Mesothelial cell of epicardium (in vitro differentiated cells): ENCODE results near the gene PFKP. TPM values are rescaled to one million over a fixed set of nuclear protein-coding genes. Genes with fewer than 3 reads are reported as not detected.

Experiments used
- DNase-seq, 2 experiments: peaks; one replicate each; pipeline ENCODE4 v3.0.0; 2021; ENCODE audit warnings: low spot score in 2 of 2; ENCODE audit not compliant: unreplicated experiment in 2 of 2
- H3K27ac Mint-ChIP-seq: 2 replicates; pipeline ENCODE4 v1.8.0; 2021; ENCODE audit warnings: mixed read lengths
- H3K27me3 Mint-ChIP-seq: 2 replicates; pipeline ENCODE4 v1.8.0; 2021; ENCODE audit warnings: low read depth, mixed read lengths
- H3K36me3 Mint-ChIP-seq: 2 replicates; pipeline ENCODE4 v1.8.0; 2021; ENCODE audit warnings: mixed read lengths
- H3K4me1 Mint-ChIP-seq: 2 replicates; pipeline ENCODE4 v1.8.0; 2021; ENCODE audit warnings: mixed read lengths
- H3K4me3 Mint-ChIP-seq: 2 replicates; pipeline ENCODE4 v1.8.0; 2021; ENCODE audit warnings: mild to moderate bottlenecking, moderate library complexity, mixed read lengths
- H3K9me3 Mint-ChIP-seq: 2 replicates; pipeline ENCODE4 v1.8.0; 2021; ENCODE audit warnings: mixed read lengths
- total RNA-seq: library from RNA; stranded (reverse); gene quantifications from 3 replicates; pipeline ENCODE4 v1.2.1, GENCODE V29; 2021
- TF ChIP-seq, protein P1 (sequence below): fragments of 200-600 bp; sonication (generic); IDR thresholded peaks from one replicate; pipeline ENCODE4 v1.5.0; 2021; ENCODE audit warnings: antibody characterized with exemption; ENCODE audit not compliant: unreplicated experiment

The PFKP gene
- total RNA-seq, 1 donor from 2014 or later, result 35.3 TPM

- Mint-ChIP-seq H3K9me3 (peaks cover 12% of the 10 kb centered on the region), H3K27ac (no peak overlapping the region), H3K36me3 (no peaks in the 10 kb centered on the region), H3K27me3 (peaks cover 9% of the 10 kb centered on the region), H3K4me3 (no peak overlapping the region), H3K4me1 (peaks cover 1% of the 10 kb centered on the region)
- DNase-seq, result no peak
- TF ChIP-seq, protein P1, sequence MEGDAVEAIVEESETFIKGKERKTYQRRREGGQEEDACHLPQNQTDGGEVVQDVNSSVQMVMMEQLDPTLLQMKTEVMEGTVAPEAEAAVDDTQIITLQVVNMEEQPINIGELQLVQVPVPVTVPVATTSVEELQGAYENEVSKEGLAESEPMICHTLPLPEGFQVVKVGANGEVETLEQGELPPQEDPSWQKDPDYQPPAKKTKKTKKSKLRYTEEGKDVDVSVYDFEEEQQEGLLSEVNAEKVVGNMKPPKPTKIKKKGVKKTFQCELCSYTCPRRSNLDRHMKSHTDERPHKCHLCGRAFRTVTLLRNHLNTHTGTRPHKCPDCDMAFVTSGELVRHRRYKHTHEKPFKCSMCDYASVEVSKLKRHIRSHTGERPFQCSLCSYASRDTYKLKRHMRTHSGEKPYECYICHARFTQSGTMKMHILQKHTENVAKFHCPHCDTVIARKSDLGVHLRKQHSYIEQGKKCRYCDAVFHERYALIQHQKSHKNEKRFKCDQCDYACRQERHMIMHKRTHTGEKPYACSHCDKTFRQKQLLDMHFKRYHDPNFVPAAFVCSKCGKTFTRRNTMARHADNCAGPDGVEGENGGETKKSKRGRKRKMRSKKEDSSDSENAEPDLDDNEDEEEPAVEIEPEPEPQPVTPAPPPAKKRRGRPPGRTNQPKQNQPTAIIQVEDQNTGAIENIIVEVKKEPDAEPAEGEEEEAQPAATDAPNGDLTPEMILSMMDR, result no peak
These were observed 27.3 kb upstream of the PFKP start for GRCh38 chr10:3040069-3040468.

DNA sequence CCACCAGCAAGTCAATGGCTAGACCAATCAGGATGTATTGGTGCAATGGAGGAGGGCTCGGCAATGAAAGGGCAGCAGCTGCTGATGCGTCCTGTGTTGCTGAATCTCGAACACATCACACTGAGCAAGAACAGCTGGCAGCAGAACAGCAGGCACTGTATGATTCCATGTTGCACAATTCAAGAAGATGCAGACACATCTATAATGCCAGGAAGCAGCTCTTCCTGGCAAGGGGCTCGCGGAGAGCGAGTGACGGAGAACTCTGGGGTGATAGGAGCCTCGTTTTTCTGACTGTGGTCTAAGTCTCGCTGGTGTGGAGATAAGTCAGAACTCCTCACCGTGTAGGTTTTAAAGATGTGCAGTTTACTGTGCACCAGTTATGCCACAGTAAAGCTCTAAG, 24.8 kb upstream of the PFKP start:
- Mint-ChIP-seq H3K4me1 (peaks cover 17% of the 10 kb centered on the region), H3K36me3 (no peaks in the 10 kb centered on the region), H3K27me3 (no peaks in the 10 kb centered on the region), H3K4me3 (no peak overlapping the region), H3K27ac (no peak overlapping the region), H3K9me3 (peaks cover 12% of the 10 kb centered on the region)
- DNase-seq, result no peak
- TF ChIP-seq, protein P1, result no peak

DNA sequence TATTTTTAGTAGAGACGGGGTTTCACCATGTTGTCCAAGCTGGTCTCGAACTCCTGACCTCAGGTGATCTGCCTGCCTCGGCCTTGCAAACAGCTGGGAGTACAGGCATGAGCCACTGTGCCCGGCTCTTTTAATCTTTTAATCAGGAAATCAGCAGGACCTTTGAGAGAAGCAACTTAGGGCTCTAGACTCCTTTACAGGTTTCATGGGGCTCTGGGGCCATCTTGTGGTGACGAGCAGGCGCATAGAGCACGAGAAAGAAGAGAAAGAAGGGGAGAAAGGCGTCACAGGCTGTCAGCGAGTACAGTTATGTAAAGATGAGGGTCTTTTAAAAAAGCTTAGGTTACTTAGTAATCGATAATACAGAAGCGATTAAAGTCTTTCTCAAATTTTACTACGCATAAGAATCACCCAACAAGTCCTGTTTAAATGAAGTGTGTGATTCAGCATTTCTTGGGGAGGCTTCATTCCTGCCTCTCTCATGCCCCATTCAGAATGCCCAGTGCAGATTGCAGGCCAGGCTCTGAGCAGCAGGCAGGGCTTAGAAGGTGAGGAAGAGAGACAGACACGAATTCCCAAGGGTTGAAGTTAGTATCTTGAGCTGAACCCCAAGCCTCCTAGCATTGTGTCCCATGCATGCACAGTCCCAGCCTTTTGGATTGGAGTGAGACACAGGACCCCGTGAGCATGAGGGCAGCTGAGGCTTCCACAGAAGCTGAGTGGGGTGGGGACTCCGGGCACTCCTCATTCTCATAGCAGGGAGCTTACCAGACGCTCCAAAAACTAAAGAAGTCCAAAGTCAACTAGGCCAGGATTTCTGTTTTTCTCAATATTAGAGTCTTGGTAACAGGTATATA, 23.6 kb upstream of the PFKP start:
- no peaks in the 10 kb centered on the region for H3K36me3 Mint-ChIP-seq
- no peak overlapping the region for H3K4me3 Mint-ChIP-seq

GRCh38 chr10:3045471-3046209, 21.7 kb upstream of the PFKP start:
- DNase-seq, result no peak
- no peaks in the 10 kb centered on the region for H3K27me3 Mint-ChIP-seq
- no peaks in the 10 kb centered on the region for H3K36me3 Mint-ChIP-seq
- H3K4me1 Mint-ChIP-seq, result peaks cover 21% of the 10 kb centered on the region
- H3K4me3 Mint-ChIP-seq, result no peak overlapping the region
- peaks cover 3% of the 10 kb centered on the region for H3K9me3 Mint-ChIP-seq
- TF ChIP-seq, protein P1, result no peak
- no peak overlapping the region for H3K27ac Mint-ChIP-seq

More for the DNA sequence above, 23.6 kb upstream of the PFKP start:
- TF ChIP-seq, protein P1, result no peak
- H3K27ac Mint-ChIP-seq, result no peak overlapping the region
- peaks cover 10% of the 10 kb centered on the region for H3K9me3 Mint-ChIP-seq
- DNase-seq, result peak in 1 of 2 experiments; percentile 61
- H3K4me1 Mint-ChIP-seq, result peaks cover 21% of the 10 kb centered on the region
- no peaks in the 10 kb centered on the region for H3K27me3 Mint-ChIP-seq

GRCh38 chr10:3046210-3046779, 21.1 kb upstream of the PFKP start:
- no peaks in the 10 kb centered on the region for H3K27me3 Mint-ChIP-seq
- peak overlapping the region; percentile 16 for H3K27ac Mint-ChIP-seq
- no peak overlapping the region for H3K4me3 Mint-ChIP-seq
- H3K36me3 Mint-ChIP-seq, result no peaks in the 10 kb centered on the region
- TF ChIP-seq, protein P1, result no peak
- peaks cover under 1% of the 10 kb centered on the region for H3K9me3 Mint-ChIP-seq
- no peak for DNase-seq
- peaks cover 21% of the 10 kb centered on the region for H3K4me1 Mint-ChIP-seq
